Loucy (cell line): ENCODE data around the gene IGF2R.

Experiments
- CTCF ChIP-seq: fragments of 200-600 bp; sonication (generic); conservative IDR thresholded peaks from 2 replicates; pipeline ENCODE4 v1.5.1; 2014; ENCODE audit warnings: mild to moderate bottlenecking, antibody characterized with exemption, low read length
- EZH2phosphoT487 ChIP-seq: fragments of 200-600 bp; IDR thresholded peaks from 2 replicates; pipeline ENCODE4 v1.6.1; 2018; ENCODE audit warnings: antibody characterized with exemption, mild to moderate bottlenecking, moderate library complexity, borderline replicate concordance

- TF ChIP-seq CTCF (no peak), EZH2phosphoT487 (no peak)
Measured at GRCh38 chr6:159984268-159984786, 15.4 kb downstream of the IGF2R start.
